Amniotic epithelial cell (primary cell): ENCODE measurements around the gene GPR55.

ENCODE experiments used
- DNase-seq: peaks from one replicate; pipeline ENCODE4 v3.0.0-alpha.2; 2010; ENCODE audit warnings: low read depth

GPR55 gene

GRCh38 chr2:230919240-230919639 lies 5.8 kb downstream of the GPR55 start:
- DNase-seq: no peak

GRCh38 chr2:230916218-230916617 lies 8.8 kb downstream of the GPR55 start:
- DNase-seq: no peak

GRCh38 chr2:230915319-230915718 lies 9.7 kb downstream of the GPR55 start:
- no peak for DNase-seq

- no peak for DNase-seq
Measured at GRCh38 chr2:230914886-230915285, 10.2 kb downstream of the GPR55 start.

- peak; percentile 20 for DNase-seq
Measured at GRCh38 chr2:230913406-230914143, 11.5 kb downstream of the GPR55 start.

GRCh38 chr2:230912724-230913123 lies 12.3 kb downstream of the GPR55 start:
- DNase-seq: no peak

GRCh38 chr2:230912046-230912445 lies 13.0 kb downstream of the GPR55 start:
- no peak for DNase-seq

- no peak for DNase-seq
Measured at GRCh38 chr2:230910546-230911177, 14.4 kb downstream of the GPR55 start.

GRCh38 chr2:230909841-230910545 lies 15.0 kb downstream of the GPR55 start:
- no peak for DNase-seq

- DNase-seq: peak; percentile 90
Measured at GRCh38 chr2:230908595-230909191, 16.3 kb downstream of the GPR55 start.

GRCh38 chr2:230908092-230908594 lies 16.9 kb downstream of the GPR55 start:
- DNase-seq: no peak

- DNase-seq: no peak
Measured at GRCh38 chr2:230907361-230908091, 17.5 kb downstream of the GPR55 start.

GRCh38 chr2:230906471-230907230 lies 18.4 kb downstream of the GPR55 start:
- no peak for DNase-seq

- DNase-seq: peak; percentile 8
Measured at GRCh38 chr2:230905448-230906421, 19.3 kb downstream of the GPR55 start.

- DNase-seq: no peak
Measured at GRCh38 chr2:230904856-230905447, 20.1 kb downstream of the GPR55 start.

GRCh38 chr2:230903231-230904150 lies 21.6 kb downstream of the GPR55 start:
- no peak for DNase-seq

- peak; percentile 62 for DNase-seq
Measured at GRCh38 chr2:230902180-230902899, 22.7 kb downstream of the GPR55 start.

- DNase-seq: no peak
Measured at GRCh38 chr2:230901006-230901405, 24.0 kb downstream of the GPR55 start.
